Stomach (tissue), 4 donors: ENCODE data around the gene KHNYN.

Source experiments
- POLR2AphosphoS5 ChIP-seq, 3 donors: sonication (generic); formaldehyde crosslinking; IDR thresholded peaks; one replicate each; pipeline ENCODE4 v1.6.1; 2016; ENCODE audit warnings: antibody characterized with exemption in 3 of 3
- TF ChIP-seq, protein P1 (sequence below), 7 experiments: fragments of 450-650 bp in 4 of 7; fragments of 200-600 bp in 3 of 7; sonication (generic) in 3 of 7; IDR thresholded peaks; one replicate each; pipeline ENCODE4 v1.5.1; 2016 to 2019; ENCODE audit warnings: antibody characterized with exemption in 7 of 7, control low read depth in 2 of 7, mild to moderate bottlenecking in 1 of 7

- TF ChIP-seq POLR2AphosphoS5 (IDR thresholded peaks at IDR 0.05): no peak
- TF ChIP-seq, protein P1, sequence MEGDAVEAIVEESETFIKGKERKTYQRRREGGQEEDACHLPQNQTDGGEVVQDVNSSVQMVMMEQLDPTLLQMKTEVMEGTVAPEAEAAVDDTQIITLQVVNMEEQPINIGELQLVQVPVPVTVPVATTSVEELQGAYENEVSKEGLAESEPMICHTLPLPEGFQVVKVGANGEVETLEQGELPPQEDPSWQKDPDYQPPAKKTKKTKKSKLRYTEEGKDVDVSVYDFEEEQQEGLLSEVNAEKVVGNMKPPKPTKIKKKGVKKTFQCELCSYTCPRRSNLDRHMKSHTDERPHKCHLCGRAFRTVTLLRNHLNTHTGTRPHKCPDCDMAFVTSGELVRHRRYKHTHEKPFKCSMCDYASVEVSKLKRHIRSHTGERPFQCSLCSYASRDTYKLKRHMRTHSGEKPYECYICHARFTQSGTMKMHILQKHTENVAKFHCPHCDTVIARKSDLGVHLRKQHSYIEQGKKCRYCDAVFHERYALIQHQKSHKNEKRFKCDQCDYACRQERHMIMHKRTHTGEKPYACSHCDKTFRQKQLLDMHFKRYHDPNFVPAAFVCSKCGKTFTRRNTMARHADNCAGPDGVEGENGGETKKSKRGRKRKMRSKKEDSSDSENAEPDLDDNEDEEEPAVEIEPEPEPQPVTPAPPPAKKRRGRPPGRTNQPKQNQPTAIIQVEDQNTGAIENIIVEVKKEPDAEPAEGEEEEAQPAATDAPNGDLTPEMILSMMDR (IDR thresholded peaks at IDR 0.05): no peak
These were observed 7.5 kb upstream of the KHNYN start for GRCh38 chr14:24422261-24422660.
